ENCODE measurements around the gene LIME1.

DNA sequence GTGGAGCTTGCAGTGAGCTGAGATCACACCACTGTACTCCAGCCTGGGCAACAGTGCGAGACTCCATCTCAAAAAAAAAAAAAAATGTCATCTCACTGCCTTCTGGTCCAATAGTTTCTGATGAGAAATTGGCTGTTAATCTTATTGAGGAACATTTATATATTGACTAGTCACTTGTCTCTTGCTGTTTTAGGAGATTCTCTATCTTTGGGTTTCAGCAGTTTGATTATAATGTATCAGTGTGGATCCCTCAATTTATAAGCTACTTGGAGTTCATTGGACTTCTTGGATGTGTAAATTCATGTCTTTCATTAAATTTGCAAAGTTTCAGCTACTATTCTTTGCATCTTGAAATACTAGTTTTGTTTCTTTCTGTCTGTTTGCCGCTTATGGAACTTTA is 17.5 kb upstream of the LIME1 start:
- TF ChIP-seq, protein P1, sequence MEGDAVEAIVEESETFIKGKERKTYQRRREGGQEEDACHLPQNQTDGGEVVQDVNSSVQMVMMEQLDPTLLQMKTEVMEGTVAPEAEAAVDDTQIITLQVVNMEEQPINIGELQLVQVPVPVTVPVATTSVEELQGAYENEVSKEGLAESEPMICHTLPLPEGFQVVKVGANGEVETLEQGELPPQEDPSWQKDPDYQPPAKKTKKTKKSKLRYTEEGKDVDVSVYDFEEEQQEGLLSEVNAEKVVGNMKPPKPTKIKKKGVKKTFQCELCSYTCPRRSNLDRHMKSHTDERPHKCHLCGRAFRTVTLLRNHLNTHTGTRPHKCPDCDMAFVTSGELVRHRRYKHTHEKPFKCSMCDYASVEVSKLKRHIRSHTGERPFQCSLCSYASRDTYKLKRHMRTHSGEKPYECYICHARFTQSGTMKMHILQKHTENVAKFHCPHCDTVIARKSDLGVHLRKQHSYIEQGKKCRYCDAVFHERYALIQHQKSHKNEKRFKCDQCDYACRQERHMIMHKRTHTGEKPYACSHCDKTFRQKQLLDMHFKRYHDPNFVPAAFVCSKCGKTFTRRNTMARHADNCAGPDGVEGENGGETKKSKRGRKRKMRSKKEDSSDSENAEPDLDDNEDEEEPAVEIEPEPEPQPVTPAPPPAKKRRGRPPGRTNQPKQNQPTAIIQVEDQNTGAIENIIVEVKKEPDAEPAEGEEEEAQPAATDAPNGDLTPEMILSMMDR (IDR thresholded peaks at IDR 0.05) = no peak
- TF ChIP-seq ZFX (IDR thresholded peaks at IDR 0.05; ENCODE audit: borderline replicate concordance) = no peak
